Astrocyte of the cerebellum (primary cell): Measurements from ENCODE around the gene LDAH.

Experiments
- DNase-seq: peaks from one replicate; pipeline ENCODE4 v3.0.0-alpha.2; 2011; ENCODE audit warnings: low read depth
- H3K4me3 ChIP-seq: 2 replicates; pipeline ENCODE4 v1.5.1; 2011; ENCODE audit warnings: mild to moderate bottlenecking, low read depth, low read length, moderate library complexity
- CTCF ChIP-seq: IDR thresholded peaks from 2 replicates; pipeline ENCODE4 v1.5.1; 2012; ENCODE audit warnings: low read length, low read depth, moderate library complexity, mild to moderate bottlenecking; ENCODE audit errors: missing control alignments
- in situ Hi-C: cut with HindIII; loops from 2 replicates; pipeline ENCODE4 v1.10.0; 2017; ENCODE audit warnings: low sequenced_read_pairs

Gene LDAH

GRCh38 chr2:20844246-20844645 lies 21.3 kb upstream of the LDAH start:
- TF ChIP-seq CTCF = no peak
- DNase-seq = no peak
- no peak overlapping the region for H3K4me3 ChIP-seq
- in situ Hi-C loops = no loop called here

GRCh38 chr2:20839052-20839451 lies 16.2 kb upstream of the LDAH start:
- TF ChIP-seq CTCF = no peak
- in situ Hi-C loops = no loop called here
- no peak for DNase-seq
- no peak overlapping the region for H3K4me3 ChIP-seq

GRCh38 chr2:20838016-20838415 lies 15.1 kb upstream of the LDAH start:
- no peak for DNase-seq
- in situ Hi-C loops = no loop called here
- H3K4me3 ChIP-seq = no peak overlapping the region
- no peak for TF ChIP-seq CTCF

- in situ Hi-C loops = no loop called here
- no peak for DNase-seq
- no peak overlapping the region for H3K4me3 ChIP-seq
- TF ChIP-seq CTCF = no peak
Observed at GRCh38 chr2:20836521-20836920, 13.6 kb upstream of the LDAH start.

- in situ Hi-C loops = no loop called here
- TF ChIP-seq CTCF = no peak
- no peak for DNase-seq
- H3K4me3 ChIP-seq = no peak overlapping the region
Observed at GRCh38 chr2:20834331-20834730, 11.4 kb upstream of the LDAH start.

- DNase-seq = no peak
- in situ Hi-C loops = no loop called here
- no peak for TF ChIP-seq CTCF
- H3K4me3 ChIP-seq = no peak overlapping the region
Observed at GRCh38 chr2:20832606-20833005, 9.7 kb upstream of the LDAH start.

- no peak for DNase-seq
- no peak overlapping the region for H3K4me3 ChIP-seq
- TF ChIP-seq CTCF = no peak
- in situ Hi-C loops = no loop called here
Observed at GRCh38 chr2:20829861-20830260, 7.0 kb upstream of the LDAH start.
